HCT116 (cell line): ENCODE measurements around the gene HPX.

Source experiments
- EZH2phosphoT487 ChIP-seq: fragments of 200-600 bp; IDR thresholded peaks from 2 replicates; pipeline ENCODE4 v1.6.1; 2018; ENCODE audit warnings: antibody characterized with exemption, borderline replicate concordance
- POLR2AphosphoS5 ChIP-seq: IDR thresholded peaks from 2 replicates; pipeline ENCODE4 v1.6.1; 2011; ENCODE audit warnings: mild to moderate bottlenecking, low read depth, low read length, moderate library complexity
- RAD21 ChIP-seq: IDR thresholded peaks from 2 replicates; pipeline ENCODE4 v1.6.1; 2012; ENCODE audit warnings: low read depth, mild to moderate bottlenecking
- ZNF274 ChIP-seq: fragments of 200-500 bp; sonication (Bioruptor generic); IDR thresholded peaks from 2 replicates; pipeline ENCODE4 v1.6.1; 2014; ENCODE audit warnings: mild to moderate bottlenecking, low read depth, low read length, inconsistent platforms
- TF ChIP-seq, protein P1 (sequence below), 3 experiments: fragments of 200-600 bp in 1 of 3; sonication (generic) in 1 of 3; IDR thresholded peaks in 2 of 3; conservative IDR thresholded peaks in 1 of 3; 2 replicates each; pipeline ENCODE4 v1.5.1; 2012 to 2017; ENCODE audit warnings: low read depth in 2 of 3, low read length in 2 of 3, antibody characterized with exemption in 1 of 3, borderline replicate concordance in 1 of 3, control low read depth in 1 of 3, mild to moderate bottlenecking in 1 of 3, mixed read lengths in 1 of 3, mixed run types in 1 of 3, moderate library complexity in 1 of 3; ENCODE audit not compliant: insufficient read depth in 1 of 3
- TF ChIP-seq, protein P2 (sequence below): IDR thresholded peaks from 2 replicates; pipeline ENCODE4 v1.6.1; 2012; ENCODE audit warnings: low read depth

GRCh38 chr11:6431861-6432260, 8.9 kb downstream of the HPX start:
- no peak for TF ChIP-seq POLR2AphosphoS5
- TF ChIP-seq, protein P1, sequence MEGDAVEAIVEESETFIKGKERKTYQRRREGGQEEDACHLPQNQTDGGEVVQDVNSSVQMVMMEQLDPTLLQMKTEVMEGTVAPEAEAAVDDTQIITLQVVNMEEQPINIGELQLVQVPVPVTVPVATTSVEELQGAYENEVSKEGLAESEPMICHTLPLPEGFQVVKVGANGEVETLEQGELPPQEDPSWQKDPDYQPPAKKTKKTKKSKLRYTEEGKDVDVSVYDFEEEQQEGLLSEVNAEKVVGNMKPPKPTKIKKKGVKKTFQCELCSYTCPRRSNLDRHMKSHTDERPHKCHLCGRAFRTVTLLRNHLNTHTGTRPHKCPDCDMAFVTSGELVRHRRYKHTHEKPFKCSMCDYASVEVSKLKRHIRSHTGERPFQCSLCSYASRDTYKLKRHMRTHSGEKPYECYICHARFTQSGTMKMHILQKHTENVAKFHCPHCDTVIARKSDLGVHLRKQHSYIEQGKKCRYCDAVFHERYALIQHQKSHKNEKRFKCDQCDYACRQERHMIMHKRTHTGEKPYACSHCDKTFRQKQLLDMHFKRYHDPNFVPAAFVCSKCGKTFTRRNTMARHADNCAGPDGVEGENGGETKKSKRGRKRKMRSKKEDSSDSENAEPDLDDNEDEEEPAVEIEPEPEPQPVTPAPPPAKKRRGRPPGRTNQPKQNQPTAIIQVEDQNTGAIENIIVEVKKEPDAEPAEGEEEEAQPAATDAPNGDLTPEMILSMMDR (IDR thresholded peaks at IDR 0.05 in 2 of 3, conservative IDR thresholded peaks at IDR 0.05 in 1 of 3; ENCODE audit: borderline replicate concordance in 1 of 3, insufficient read depth in 1 of 3, low read depth in 2 of 3, low read length in 2 of 3): no peak
- TF ChIP-seq, protein P2, sequence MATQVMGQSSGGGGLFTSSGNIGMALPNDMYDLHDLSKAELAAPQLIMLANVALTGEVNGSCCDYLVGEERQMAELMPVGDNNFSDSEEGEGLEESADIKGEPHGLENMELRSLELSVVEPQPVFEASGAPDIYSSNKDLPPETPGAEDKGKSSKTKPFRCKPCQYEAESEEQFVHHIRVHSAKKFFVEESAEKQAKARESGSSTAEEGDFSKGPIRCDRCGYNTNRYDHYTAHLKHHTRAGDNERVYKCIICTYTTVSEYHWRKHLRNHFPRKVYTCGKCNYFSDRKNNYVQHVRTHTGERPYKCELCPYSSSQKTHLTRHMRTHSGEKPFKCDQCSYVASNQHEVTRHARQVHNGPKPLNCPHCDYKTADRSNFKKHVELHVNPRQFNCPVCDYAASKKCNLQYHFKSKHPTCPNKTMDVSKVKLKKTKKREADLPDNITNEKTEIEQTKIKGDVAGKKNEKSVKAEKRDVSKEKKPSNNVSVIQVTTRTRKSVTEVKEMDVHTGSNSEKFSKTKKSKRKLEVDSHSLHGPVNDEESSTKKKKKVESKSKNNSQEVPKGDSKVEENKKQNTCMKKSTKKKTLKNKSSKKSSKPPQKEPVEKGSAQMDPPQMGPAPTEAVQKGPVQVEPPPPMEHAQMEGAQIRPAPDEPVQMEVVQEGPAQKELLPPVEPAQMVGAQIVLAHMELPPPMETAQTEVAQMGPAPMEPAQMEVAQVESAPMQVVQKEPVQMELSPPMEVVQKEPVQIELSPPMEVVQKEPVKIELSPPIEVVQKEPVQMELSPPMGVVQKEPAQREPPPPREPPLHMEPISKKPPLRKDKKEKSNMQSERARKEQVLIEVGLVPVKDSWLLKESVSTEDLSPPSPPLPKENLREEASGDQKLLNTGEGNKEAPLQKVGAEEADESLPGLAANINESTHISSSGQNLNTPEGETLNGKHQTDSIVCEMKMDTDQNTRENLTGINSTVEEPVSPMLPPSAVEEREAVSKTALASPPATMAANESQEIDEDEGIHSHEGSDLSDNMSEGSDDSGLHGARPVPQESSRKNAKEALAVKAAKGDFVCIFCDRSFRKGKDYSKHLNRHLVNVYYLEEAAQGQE: no peak
- TF ChIP-seq EZH2phosphoT487: no peak
- no peak for TF ChIP-seq ZNF274
- TF ChIP-seq RAD21: no peak
